HG02885 (cell line): ENCODE results near the gene HRH1.

Experiments used
- ATAC-seq: cut with Tn5 transposase; IDR thresholded peaks from one replicate; pipeline ENCODE4 v1.9.1; 2021; ENCODE audit warnings: mild to moderate bottlenecking; ENCODE audit not compliant: unreplicated experiment, poor library complexity

The HRH1 gene

GRCh38 chr3:11272906-11273574 is 118.7 kb downstream of the HRH1 start:
- ATAC-seq: no peak

GRCh38 chr3:11273891-11274291 is 119.6 kb downstream of the HRH1 start:
- ATAC-seq: no peak

- no peak for ATAC-seq
These were observed 120.4 kb downstream of the HRH1 start for GRCh38 chr3:11274566-11275142.

- ATAC-seq: no peak
These were observed 121.6 kb downstream of the HRH1 start for GRCh38 chr3:11275926-11276325.

GRCh38 chr3:11276901-11277300 is 122.6 kb downstream of the HRH1 start:
- no peak for ATAC-seq

GRCh38 chr3:11282250-11283138 is 128.2 kb downstream of the HRH1 start:
- no peak for ATAC-seq

GRCh38 chr3:11283139-11283475 is 128.8 kb downstream of the HRH1 start:
- ATAC-seq: no peak

GRCh38 chr3:11284011-11284410 is 129.7 kb downstream of the HRH1 start:
- no peak for ATAC-seq

- no peak for ATAC-seq
These were observed 131.2 kb downstream of the HRH1 start for GRCh38 chr3:11285471-11285870.

GRCh38 chr3:11287404-11287803 is 133.1 kb downstream of the HRH1 start:
- no peak for ATAC-seq

GRCh38 chr3:11288021-11288491 is 133.8 kb downstream of the HRH1 start:
- ATAC-seq: no peak

GRCh38 chr3:11288786-11289637 is 134.7 kb downstream of the HRH1 start:
- peak; percentile 76 for ATAC-seq

- ATAC-seq: no peak
These were observed 135.6 kb downstream of the HRH1 start for GRCh38 chr3:11289864-11290263.

- peak; percentile 39 for ATAC-seq
These were observed 136.7 kb downstream of the HRH1 start for GRCh38 chr3:11290743-11291680.

- no peak for ATAC-seq
These were observed 137.5 kb downstream of the HRH1 start for GRCh38 chr3:11291808-11292207.

- ATAC-seq: no peak
These were observed 142.8 kb downstream of the HRH1 start for GRCh38 chr3:11297126-11297525.

GRCh38 chr3:11300970-11301369 is 146.7 kb downstream of the HRH1 start:
- ATAC-seq: peak; percentile 94

GRCh38 chr3:11302444-11302843 is 148.2 kb downstream of the HRH1 start:
- no peak for ATAC-seq

GRCh38 chr3:11304175-11304574 is 149.9 kb downstream of the HRH1 start:
- ATAC-seq: no peak
